ENCODE results near the gene RSRC1.
"Not testable (repeated sequence)": the region's sequence is repeated elsewhere in the genome, so short reads cannot be mapped to it uniquely, and the experiment has no call there.

Gene RSRC1

GRCh38 chr3:158109804-158110657 is at the start of gene RSRC1:
RSRC1 (plus strand) TSS chr3:158110089; CDS start chr3:158122105, 12,016 bp downstream.
- peak; percentile 96 for DNase-seq

GRCh38 chr3:158065574-158065973 is 44.3 kb upstream of the RSRC1 start:
- DNase-seq = not testable (repeated sequence)

- no peak for DNase-seq
Measured at GRCh38 chr3:158072790-158073189, 37.1 kb upstream of the RSRC1 start.

GRCh38 chr3:158074591-158074990 is 35.3 kb upstream of the RSRC1 start:
- no peak for DNase-seq

- DNase-seq = no peak
Measured at GRCh38 chr3:158079599-158079998, 30.3 kb upstream of the RSRC1 start.

- peak; percentile 21 for DNase-seq
Measured at GRCh38 chr3:158084651-158085050, 25.2 kb upstream of the RSRC1 start.

- no peak for DNase-seq
Measured at GRCh38 chr3:158085358-158085757, 24.5 kb upstream of the RSRC1 start.

GRCh38 chr3:158085931-158086330 is 24.0 kb upstream of the RSRC1 start:
- peak; percentile 8 for DNase-seq

- DNase-seq = no peak
Measured at GRCh38 chr3:158086361-158086760, 23.5 kb upstream of the RSRC1 start.

GRCh38 chr3:158086776-158087175 is 23.1 kb upstream of the RSRC1 start:
- no peak for DNase-seq

- DNase-seq = peak; percentile 14
Measured at GRCh38 chr3:158091531-158091930, 18.4 kb upstream of the RSRC1 start.

- peak; percentile 51 for DNase-seq
Measured at GRCh38 chr3:158093526-158093925, 16.4 kb upstream of the RSRC1 start.

GRCh38 chr3:158094235-158095110 is 15.4 kb upstream of the RSRC1 start:
- peak; percentile 71 for DNase-seq

- DNase-seq = peak; percentile 75
Measured at GRCh38 chr3:158095111-158095813, 14.6 kb upstream of the RSRC1 start.

GRCh38 chr3:158095814-158096704 is 13.8 kb upstream of the RSRC1 start:
- peak; percentile 77 for DNase-seq

GRCh38 chr3:158097081-158097592 is 12.8 kb upstream of the RSRC1 start:
- peak; percentile 64 for DNase-seq

- peak; percentile 82 for DNase-seq
Measured at GRCh38 chr3:158097593-158098308, 12.1 kb upstream of the RSRC1 start.

- no peak for DNase-seq
Measured at GRCh38 chr3:158098309-158098639, 11.6 kb upstream of the RSRC1 start.

- DNase-seq = peak; percentile 44
Measured at GRCh38 chr3:158098834-158099424, 11.0 kb upstream of the RSRC1 start.

GRCh38 chr3:158100681-158101080 is 9.2 kb upstream of the RSRC1 start:
- peak; percentile 30 for DNase-seq
